Natural killer cell treated with Interleukin-12 subunit alpha and Interleukin-12 subunit beta and Interleukin-15 and Interleukin-18, amount 100 ng/mL, for 72 hours (primary cell): ENCODE results near the gene HOXB6. TPM values are rescaled to one million over a fixed set of nuclear protein-coding genes. Genes with fewer than 3 reads are reported as not detected.

ENCODE experiments used
- ATAC-seq, 2 donors: fragments of 150-1000 bp; cut with Tn5 transposase in 1 of 2; sonication (Bioruptor Pico), chemical (Tn5 transposase) in 1 of 2; 2 replicates each; pipeline ENCODE4 v1.10.0; 2021
- DNase-seq: peaks from one replicate; pipeline ENCODE4 v3.0.0; 2022; ENCODE audit warnings: low spot score
- H3K27ac Mint-ChIP-seq, 2 donors: 1 replicate in 1 of 2; 2 replicates in 1 of 2; pipeline ENCODE4 v1.8.0; 2022; ENCODE audit warnings: mixed read lengths in 2 of 2, mild to moderate bottlenecking in 1 of 2, moderate library complexity in 1 of 2
- H3K27me3 Mint-ChIP-seq, 2 donors: 1 replicate in 1 of 2; 2 replicates in 1 of 2; pipeline ENCODE4 v1.8.0; 2022; ENCODE audit warnings: mixed read lengths in 2 of 2
- H3K36me3 Mint-ChIP-seq: one replicate; pipeline ENCODE4 v1.8.0; 2022; ENCODE audit warnings: mixed read lengths
- H3K4me1 Mint-ChIP-seq, 2 donors: 1 replicate in 1 of 2; 2 replicates in 1 of 2; pipeline ENCODE4 v1.8.0; 2022; ENCODE audit warnings: low read depth in 2 of 2, mixed read lengths in 2 of 2, mild to moderate bottlenecking in 1 of 2
- H3K4me3 Mint-ChIP-seq: one replicate; pipeline ENCODE4 v1.8.0; 2022; ENCODE audit warnings: mixed read lengths
- H3K9me3 Mint-ChIP-seq: 2 replicates; pipeline ENCODE4 v1.8.0; 2022; ENCODE audit warnings: mixed read lengths
- total RNA-seq, 2 donors: library from RNA; stranded (reverse); gene quantifications; one replicate each; pipeline ENCODE4 v1.2.3, GENCODE V29; 2022

The HOXB6 gene
- total RNA-seq, 2 donors from 2014 or later = 1.9 to 2.2 TPM

- peaks cover 55 to 64% of the 10 kb centered on the region in 2 donors for H3K27me3 Mint-ChIP-seq
- H3K9me3 Mint-ChIP-seq = no peaks in the 10 kb centered on the region
- peaks cover 9 to 14% of the 10 kb centered on the region in 2 donors for H3K4me1 Mint-ChIP-seq
- H3K36me3 Mint-ChIP-seq = no peaks in the 10 kb centered on the region
- no peak for DNase-seq
- H3K4me3 Mint-ChIP-seq = no peak overlapping the region
- no peak for ATAC-seq
- no peak overlapping the region for H3K27ac Mint-ChIP-seq
Observed at GRCh38 chr17:48641541-48642058, 36.8 kb upstream of the HOXB6 start.

- no peak overlapping the region for H3K27ac Mint-ChIP-seq
- peaks cover 57 to 62% of the 10 kb centered on the region in 2 donors for H3K27me3 Mint-ChIP-seq
- H3K36me3 Mint-ChIP-seq = no peaks in the 10 kb centered on the region
- H3K9me3 Mint-ChIP-seq = no peaks in the 10 kb centered on the region
- peaks cover 10% of the 10 kb centered on the region in 2 donors for H3K4me1 Mint-ChIP-seq
- DNase-seq (no peak), ATAC-seq (no peak)
- no peak overlapping the region for H3K4me3 Mint-ChIP-seq
Observed at GRCh38 chr17:48640858-48641180, 36.0 kb upstream of the HOXB6 start.

GRCh38 chr17:48639982-48640857, 35.4 kb upstream of the HOXB6 start:
- peaks cover 9 to 10% of the 10 kb centered on the region in 2 donors for H3K4me1 Mint-ChIP-seq
- DNase-seq = no peak
- no peak overlapping the region for H3K4me3 Mint-ChIP-seq
- ATAC-seq = no peak
- no peaks in the 10 kb centered on the region for H3K36me3 Mint-ChIP-seq
- no peak overlapping the region for H3K27ac Mint-ChIP-seq
- H3K9me3 Mint-ChIP-seq = no peaks in the 10 kb centered on the region
- H3K27me3 Mint-ChIP-seq = peaks cover 57 to 58% of the 10 kb centered on the region in 2 donors

- Mint-ChIP-seq H3K4me3 (no peak overlapping the region), H3K27me3 (peaks cover 48 to 54% of the 10 kb centered on the region in 2 donors), H3K36me3 (no peaks in the 10 kb centered on the region), H3K9me3 (no peaks in the 10 kb centered on the region), H3K4me1 (peaks cover 9 to 10% of the 10 kb centered on the region in 2 donors), H3K27ac (no peak overlapping the region)
- no peak for ATAC-seq
- no peak for DNase-seq
Observed at GRCh38 chr17:48639136-48639535, 34.4 kb upstream of the HOXB6 start.

GRCh38 chr17:48637323-48638260, 32.8 kb upstream of the HOXB6 start:
- Mint-ChIP-seq H3K36me3 (no peaks in the 10 kb centered on the region), H3K4me1 (peaks cover 14% of the 10 kb centered on the region in 2 donors), H3K4me3 (no peak overlapping the region), H3K9me3 (no peaks in the 10 kb centered on the region), H3K27ac (peak overlapping the region in 1 of 2 donors; percentile 21), H3K27me3 (peaks cover 43 to 52% of the 10 kb centered on the region in 2 donors)
- DNase-seq = peak; percentile 44
- ATAC-seq = no peak

GRCh38 chr17:48636177-48637018, 31.6 kb upstream of the HOXB6 start:
- Mint-ChIP-seq H3K9me3 (no peaks in the 10 kb centered on the region), H3K36me3 (no peaks in the 10 kb centered on the region), H3K27ac (peak overlapping the region in 1 of 2 donors; percentile 21), H3K27me3 (peaks cover 40 to 50% of the 10 kb centered on the region in 2 donors), H3K4me3 (peak overlapping the region; percentile 30), H3K4me1 (peaks cover 11 to 12% of the 10 kb centered on the region in 2 donors)
- ATAC-seq (peak; percentile 80 to 86), DNase-seq (peak; percentile 79)

- Mint-ChIP-seq H3K27ac (no peak overlapping the region), H3K4me3 (peak overlapping the region; percentile 60), H3K9me3 (no peaks in the 10 kb centered on the region), H3K36me3 (no peaks in the 10 kb centered on the region), H3K27me3 (peaks cover 46 to 50% of the 10 kb centered on the region in 2 donors), H3K4me1 (peaks cover 8 to 10% of the 10 kb centered on the region in 2 donors)
- DNase-seq (no peak), ATAC-seq (no peak)
Observed at GRCh38 chr17:48634493-48635208, 29.9 kb upstream of the HOXB6 start.

- no peaks in the 10 kb centered on the region for H3K9me3 Mint-ChIP-seq
- no peaks in the 10 kb centered on the region for H3K36me3 Mint-ChIP-seq
- H3K27me3 Mint-ChIP-seq = peaks cover 56 to 59% of the 10 kb centered on the region in 2 donors
- H3K27ac Mint-ChIP-seq = no peak overlapping the region
- peak overlapping the region; percentile 76 for H3K4me3 Mint-ChIP-seq
- ATAC-seq = no peak
- H3K4me1 Mint-ChIP-seq = peaks cover 8 to 11% of the 10 kb centered on the region in 2 donors
- DNase-seq = peak; percentile 54
Observed at GRCh38 chr17:48633266-48633677, 28.5 kb upstream of the HOXB6 start.

GRCh38 chr17:48632579-48633265, 27.9 kb upstream of the HOXB6 start:
- H3K27ac Mint-ChIP-seq = no peak overlapping the region
- DNase-seq = no peak
- no peaks in the 10 kb centered on the region for H3K36me3 Mint-ChIP-seq
- peak overlapping the region; percentile 76 for H3K4me3 Mint-ChIP-seq
- H3K9me3 Mint-ChIP-seq = no peaks in the 10 kb centered on the region
- ATAC-seq = no peak
- peaks cover 8 to 15% of the 10 kb centered on the region in 2 donors for H3K4me1 Mint-ChIP-seq
- peaks cover 57 to 62% of the 10 kb centered on the region in 2 donors for H3K27me3 Mint-ChIP-seq

GRCh38 chr17:48631693-48632578, 27.1 kb upstream of the HOXB6 start:
- H3K36me3 Mint-ChIP-seq = no peaks in the 10 kb centered on the region
- no peaks in the 10 kb centered on the region for H3K9me3 Mint-ChIP-seq
- peaks cover 9 to 16% of the 10 kb centered on the region in 2 donors for H3K4me1 Mint-ChIP-seq
- no peak for ATAC-seq
- no peak for DNase-seq
- peaks cover 54 to 59% of the 10 kb centered on the region in 2 donors for H3K27me3 Mint-ChIP-seq
- H3K27ac Mint-ChIP-seq = no peak overlapping the region
- H3K4me3 Mint-ChIP-seq = peak overlapping the region; percentile 76

- Mint-ChIP-seq H3K36me3 (no peaks in the 10 kb centered on the region), H3K27me3 (peaks cover 56 to 60% of the 10 kb centered on the region in 2 donors), H3K4me1 (peaks cover 12 to 24% of the 10 kb centered on the region in 2 donors), H3K4me3 (no peak overlapping the region), H3K9me3 (no peaks in the 10 kb centered on the region), H3K27ac (no peak overlapping the region)
- ATAC-seq (no peak), DNase-seq (peak; percentile 49)
Observed at GRCh38 chr17:48630925-48631692, 26.3 kb upstream of the HOXB6 start.
